Neural cell (in vitro differentiated cells): ENCODE data around the gene DGKB. TPM values are rescaled to one million over a fixed set of nuclear protein-coding genes. Genes with fewer than 3 reads are reported as not detected.

Experiments
- H2AFZ ChIP-seq: fragments of 200-600, 300-800 bp; sonication (generic), shearing (Covaris generic); 2 replicates; pipeline ENCODE4 v1.6.0; 2014; ENCODE audit warnings: low read depth, mild to moderate bottlenecking, antibody characterized with exemption, low read length, moderate library complexity
- H3F3A ChIP-seq: fragments of 200-600 bp; shearing (Covaris generic); 2 replicates; pipeline ENCODE4 v1.6.1; 2016; ENCODE audit warnings: mild to moderate bottlenecking, moderate library complexity, mixed read lengths, antibody characterized with exemption, low read length; ENCODE audit not compliant: insufficient read depth, poor library complexity, severe bottlenecking
- H3K27ac ChIP-seq: fragments of 200-600, 300-800 bp; sonication (generic), shearing (Covaris generic); 2 replicates; pipeline ENCODE4 v1.5.1; 2014; ENCODE audit warnings: mild to moderate bottlenecking, low read length, moderate library complexity
- H3K27me3 ChIP-seq: fragments of 300-800, 200-600 bp; sonication (generic), shearing (Covaris generic); 2 replicates; pipeline ENCODE4 v1.6.0; 2014; ENCODE audit warnings: mild to moderate bottlenecking, low read depth, low read length, moderate library complexity; ENCODE audit not compliant: insufficient read depth
- H3K36me3 ChIP-seq: fragments of 300-800, 200-600 bp; sonication (generic), shearing (Covaris generic); 2 replicates; pipeline ENCODE4 v1.5.1; 2014; ENCODE audit warnings: mild to moderate bottlenecking, antibody characterized with exemption, low read length, moderate library complexity; ENCODE audit not compliant: insufficient read depth
- H3K4me2 ChIP-seq: fragments of 300-800, 200-600 bp; sonication (generic), shearing (Covaris generic); 2 replicates; pipeline ENCODE4 v1.6.0; 2014; ENCODE audit warnings: mild to moderate bottlenecking, low read length
- H3K4me3 ChIP-seq: fragments of 300-800, 200-600 bp; sonication (generic), shearing (Covaris generic); 2 replicates; pipeline ENCODE4 v1.5.1; 2014; ENCODE audit warnings: mild to moderate bottlenecking, low read length, moderate library complexity
- H3K79me2 ChIP-seq: fragments of 200-600 bp; shearing (Covaris generic); replicated peaks from 2 replicates; pipeline ENCODE4 v1.6.0; 2014; ENCODE audit warnings: mild to moderate bottlenecking, low read length, moderate library complexity; ENCODE audit not compliant: insufficient read depth
- H3K9ac ChIP-seq: fragments of 300-800, 200-600 bp; sonication (generic), shearing (Covaris generic); 2 replicates; pipeline ENCODE4 v1.6.1; 2016; ENCODE audit warnings: mild to moderate bottlenecking, low read length, mixed read lengths
- H3K9me2 ChIP-seq: fragments of 200-600 bp; shearing (Covaris generic); 2 replicates; pipeline ENCODE4 v1.6.1; 2016; ENCODE audit warnings: mild to moderate bottlenecking, low read length, mixed read lengths; ENCODE audit not compliant: insufficient read depth
- H3K9me3 ChIP-seq: fragments of 200-600, 300-800 bp; sonication (generic), shearing (Covaris generic); 2 replicates; pipeline ENCODE4 v1.6.1; 2016; ENCODE audit warnings: mild to moderate bottlenecking, mixed run types, low read length, moderate library complexity, mixed read lengths
- H4K20me1 ChIP-seq: fragments of 200-600 bp; shearing (Covaris generic); 2 replicates; pipeline ENCODE4 v1.6.1; 2016; ENCODE audit warnings: mild to moderate bottlenecking, mixed run types; ENCODE audit not compliant: insufficient read depth
- CTCF ChIP-seq: fragments of 450-650 bp; IDR thresholded peaks from 2 replicates; pipeline ENCODE4 v1.5.1; 2014; ENCODE audit warnings: antibody characterized with exemption, mild to moderate bottlenecking, moderate library complexity; ENCODE audit not compliant: poor library complexity, severe bottlenecking
- EP300 ChIP-seq: fragments of 450-650 bp; conservative IDR thresholded peaks from 2 replicates; pipeline ENCODE4 v1.6.1; 2014; ENCODE audit warnings: antibody characterized with exemption, mild to moderate bottlenecking, moderate library complexity; ENCODE audit not compliant: poor library complexity, severe bottlenecking
- EZH2 ChIP-seq: fragments of 200-600, 300-800 bp; shearing (Covaris generic), sonication (generic); IDR thresholded peaks from 2 replicates; pipeline ENCODE4 v1.6.1; 2014; ENCODE audit warnings: antibody characterized with exemption, low read length, borderline replicate concordance, mild to moderate bottlenecking; ENCODE audit not compliant: insufficient read depth, poor library complexity, severe bottlenecking
- MXI1 ChIP-seq: fragments of 450-650 bp; conservative IDR thresholded peaks from 2 replicates; pipeline ENCODE4 v1.6.1; 2014; ENCODE audit warnings: antibody characterized with exemption, mild to moderate bottlenecking; ENCODE audit not compliant: poor library complexity, severe bottlenecking
- POLR2AphosphoS5 ChIP-seq: IDR thresholded peaks from 2 replicates; pipeline ENCODE4 v1.6.1; 2012
- RAD21 ChIP-seq: fragments of 450-650 bp; conservative IDR thresholded peaks from 2 replicates; pipeline ENCODE4 v1.6.1; 2014; ENCODE audit warnings: antibody characterized with exemption, mild to moderate bottlenecking, moderate library complexity
- REST ChIP-seq: IDR thresholded peaks from 2 replicates; pipeline ENCODE4 v1.6.1; 2012; ENCODE audit warnings: borderline replicate concordance
- SMC3 ChIP-seq: fragments of 450-650 bp; conservative IDR thresholded peaks from 2 replicates; pipeline ENCODE4 v1.6.1; 2014; ENCODE audit warnings: antibody characterized with exemption, mild to moderate bottlenecking, moderate library complexity; ENCODE audit not compliant: poor library complexity
- TAF1 ChIP-seq: IDR thresholded peaks from 2 replicates; pipeline ENCODE4 v1.6.1; 2012; ENCODE audit warnings: low read depth
- polyA plus RNA-seq: library from polyadenylated mRNA; depleted of rRNA; stranded (reverse); fragments of >200 nt; gene quantifications from 2 replicates; pipeline ENCODE4 v1.2.3, GENCODE V29; 2014

The DGKB gene
- polyA plus RNA-seq, 1 donor from 2014 or later, result 0.20 TPM

- H2AFZ ChIP-seq, result no peak overlapping the region
Observed at GRCh38 chr7:14104861-14105260, 797.7 kb downstream of the DGKB start.

GRCh38 chr7:14096159-14096558 is 806.4 kb downstream of the DGKB start:
- Histone ChIP-seq H3K79me2 (no peaks in the 10 kb centered on the region), H4K20me1 (no peaks in the 10 kb centered on the region), H3K27me3 (no peaks in the 10 kb centered on the region), H3K9me2 (no peaks in the 10 kb centered on the region), H3K9ac (no peak overlapping the region), H3K4me2 (no peak overlapping the region), H3K27ac (no peak overlapping the region), H3K36me3 (no peaks in the 10 kb centered on the region), H2AFZ (no peak overlapping the region), H3K4me3 (no peak overlapping the region), H3K9me3 (no peaks in the 10 kb centered on the region), H3F3A (no peaks in the 10 kb centered on the region)
- TF ChIP-seq CTCF, result no peak
- no peak for TF ChIP-seq REST
- TF ChIP-seq SMC3, result no peak
- TF ChIP-seq MXI1, result no peak
- TF ChIP-seq POLR2AphosphoS5, result no peak
- TF ChIP-seq RAD21, result no peak
- no peak for TF ChIP-seq EP300
- no peak for TF ChIP-seq TAF1
- TF ChIP-seq EZH2, result no peak

More at GRCh38 chr7:14104861-14105260, 797.7 kb downstream of the DGKB start:
- no peaks in the 10 kb centered on the region for H3F3A ChIP-seq
- no peaks in the 10 kb centered on the region for H3K9me3 ChIP-seq
- H4K20me1 ChIP-seq, result no peaks in the 10 kb centered on the region
- no peak overlapping the region for H3K4me2 ChIP-seq
- no peak overlapping the region for H3K4me3 ChIP-seq
- no peaks in the 10 kb centered on the region for H3K79me2 ChIP-seq
- no peak overlapping the region for H3K9ac ChIP-seq
- H3K36me3 ChIP-seq, result no peaks in the 10 kb centered on the region
- H3K27me3 ChIP-seq, result no peaks in the 10 kb centered on the region
- H3K9me2 ChIP-seq, result no peaks in the 10 kb centered on the region
- no peak overlapping the region for H3K27ac ChIP-seq
- TF ChIP-seq EZH2, result no peak
